ENCODE measurements around the gene TNFRSF18.

TNFRSF18 gene

DNA sequence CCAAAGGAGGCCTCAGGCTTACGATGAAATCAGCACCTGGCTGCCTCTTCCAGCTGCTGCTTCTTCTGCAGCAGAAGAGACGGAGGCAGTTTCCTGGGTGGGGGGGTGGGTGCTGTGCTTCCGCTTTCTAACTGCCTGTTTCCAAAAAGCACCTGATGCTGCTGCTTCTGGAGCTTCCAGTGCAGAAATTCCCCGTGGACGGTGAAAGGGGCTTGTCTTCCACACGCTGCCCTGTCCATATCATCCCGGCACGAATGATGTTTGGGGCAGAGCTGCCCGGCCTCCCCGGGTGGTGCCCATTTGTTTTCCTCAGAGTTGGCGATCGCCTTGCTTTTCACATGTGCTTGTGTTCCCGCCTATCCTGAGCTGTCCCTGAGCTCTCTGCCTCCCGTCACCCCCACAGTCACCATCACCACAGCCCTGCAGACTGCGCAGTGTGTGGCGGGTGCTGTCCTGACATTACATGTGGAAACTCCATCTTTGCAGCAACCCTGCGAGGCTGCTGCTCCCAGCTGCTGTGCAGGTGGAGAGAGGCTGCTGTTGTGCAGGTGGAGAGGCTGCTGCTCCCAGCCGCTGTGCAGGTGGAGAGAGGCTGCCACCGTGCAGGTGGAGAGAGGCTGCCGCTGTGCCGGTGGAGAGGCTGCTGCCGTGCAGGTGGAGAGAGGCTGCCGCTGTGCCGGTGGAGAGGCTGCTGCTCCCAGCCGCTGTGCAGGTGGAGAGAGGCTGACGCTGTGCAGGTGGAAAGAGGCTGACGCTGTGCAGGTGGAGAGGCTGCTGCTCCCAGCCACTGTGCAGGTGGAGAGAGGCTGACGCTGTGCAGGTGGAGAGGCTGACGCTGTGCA is 30.9 kb downstream of the TNFRSF18 start:
- Histone ChIP-seq H3K4me2 (ENCODE audit: low read length) (0 out of 2 replicates have a peak overlapping the region, but pooled peaks have one; percentile 24), H3K4me3 (ENCODE audit: low read length) (no peak overlapping the region), H4K20me1 (ENCODE audit: control insufficient read depth, insufficient read depth, low read depth, low read length) (no peaks in the 10 kb centered on the region), H3K27me3 (ENCODE audit: control insufficient read depth, low read length) (peaks cover 43% of the 10 kb centered on the region), H3F3A (ENCODE audit: control insufficient read depth, insufficient read depth) (no peaks in the 10 kb centered on the region), H3K9me3 (ENCODE audit: control insufficient read depth, insufficient read depth, low read length) (peaks cover 11% of the 10 kb centered on the region; the same call in 1 of the 2 replicates), H3K4me1 (ENCODE audit: control insufficient read depth, low read length) (peaks cover 39% of the 10 kb centered on the region), H3K79me2 (ENCODE audit: control insufficient read depth, low read length) (no peaks in the 10 kb centered on the region), H3K27ac (ENCODE audit: low read depth, low read length) (no peak overlapping the region), H3K36me3 (ENCODE audit: control insufficient read depth, low read length) (no peaks in the 10 kb centered on the region), H3K9me2 (replicated peaks; ENCODE audit: control insufficient read depth, low read length) (no peaks in the 10 kb centered on the region)
- TF ChIP-seq, protein P1, sequence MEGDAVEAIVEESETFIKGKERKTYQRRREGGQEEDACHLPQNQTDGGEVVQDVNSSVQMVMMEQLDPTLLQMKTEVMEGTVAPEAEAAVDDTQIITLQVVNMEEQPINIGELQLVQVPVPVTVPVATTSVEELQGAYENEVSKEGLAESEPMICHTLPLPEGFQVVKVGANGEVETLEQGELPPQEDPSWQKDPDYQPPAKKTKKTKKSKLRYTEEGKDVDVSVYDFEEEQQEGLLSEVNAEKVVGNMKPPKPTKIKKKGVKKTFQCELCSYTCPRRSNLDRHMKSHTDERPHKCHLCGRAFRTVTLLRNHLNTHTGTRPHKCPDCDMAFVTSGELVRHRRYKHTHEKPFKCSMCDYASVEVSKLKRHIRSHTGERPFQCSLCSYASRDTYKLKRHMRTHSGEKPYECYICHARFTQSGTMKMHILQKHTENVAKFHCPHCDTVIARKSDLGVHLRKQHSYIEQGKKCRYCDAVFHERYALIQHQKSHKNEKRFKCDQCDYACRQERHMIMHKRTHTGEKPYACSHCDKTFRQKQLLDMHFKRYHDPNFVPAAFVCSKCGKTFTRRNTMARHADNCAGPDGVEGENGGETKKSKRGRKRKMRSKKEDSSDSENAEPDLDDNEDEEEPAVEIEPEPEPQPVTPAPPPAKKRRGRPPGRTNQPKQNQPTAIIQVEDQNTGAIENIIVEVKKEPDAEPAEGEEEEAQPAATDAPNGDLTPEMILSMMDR (IDR thresholded peaks at IDR 0.05; ENCODE audit: low read depth, low read length, poor library complexity, severe bottlenecking), result no peak
- TF ChIP-seq EZH2phosphoT487 (IDR thresholded peaks at IDR 0.05; ENCODE audit: borderline replicate concordance, low read length), result no peak

DNA sequence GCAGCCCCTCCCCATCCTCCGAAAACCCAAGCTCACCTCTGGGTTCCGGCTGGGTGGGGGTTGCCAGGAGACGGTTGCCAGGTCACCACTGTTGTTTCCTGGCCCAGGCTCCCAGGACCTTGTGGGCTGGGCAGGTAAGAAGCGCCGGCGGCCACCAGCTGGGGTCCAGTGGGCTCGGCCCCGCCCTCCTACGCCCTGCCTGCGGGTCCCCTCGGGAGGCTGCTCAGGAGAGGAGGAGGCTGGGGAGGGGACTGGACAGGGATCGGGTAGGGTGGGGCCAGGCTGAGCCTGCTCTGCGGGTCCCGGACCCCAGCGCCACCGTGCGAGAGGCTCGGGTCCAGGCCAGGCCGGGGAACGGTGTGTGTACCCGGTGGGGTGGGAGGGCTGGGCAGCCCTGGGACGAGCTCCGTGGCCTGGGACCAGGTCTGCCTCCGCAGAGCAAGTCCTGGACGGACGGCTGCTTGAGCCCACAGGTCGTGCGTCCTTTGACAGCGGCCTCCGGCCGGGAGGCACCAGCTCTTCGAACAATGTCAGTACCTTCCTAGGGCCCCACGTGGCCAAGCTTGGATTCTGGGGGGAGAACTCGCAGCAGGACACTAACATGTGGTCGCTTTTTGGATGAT is 32.5 kb downstream of the TNFRSF18 start, which contains the start of gene TTLL10:
TSS of gene TTLL10 (plus strand) at position 88 of the 623 bp plus-strand sequence. CDS start 5,336 bp downstream, outside the sequence.
- H3K36me3 ChIP-seq (ENCODE audit: control insufficient read depth, low read length), result no peaks in the 10 kb centered on the region
- H3F3A ChIP-seq (ENCODE audit: control insufficient read depth, insufficient read depth), result no peaks in the 10 kb centered on the region
- H3K79me2 ChIP-seq (ENCODE audit: control insufficient read depth, low read length), result no peaks in the 10 kb centered on the region
- H3K27ac ChIP-seq (ENCODE audit: low read depth, low read length), result no peak within 1 kb of the TSS
- H4K20me1 ChIP-seq (ENCODE audit: control insufficient read depth, insufficient read depth, low read depth, low read length), result no peaks in the 10 kb centered on the region
- no peak within 1 kb of the TSS for H3K4me3 ChIP-seq (ENCODE audit: low read length)
- peaks cover 47% of the 10 kb centered on the region for H3K4me1 ChIP-seq (ENCODE audit: control insufficient read depth, low read length)
- H3K4me2 ChIP-seq (ENCODE audit: low read length), result no peak within 1 kb of the TSS
- TF ChIP-seq EZH2phosphoT487 (IDR thresholded peaks at IDR 0.05; ENCODE audit: borderline replicate concordance, low read length), result no peak
- TF ChIP-seq, protein P1 (IDR thresholded peaks at IDR 0.05; ENCODE audit: low read depth, low read length, poor library complexity, severe bottlenecking), result no peak
- H3K27me3 ChIP-seq (ENCODE audit: control insufficient read depth, low read length), result peaks cover 52% of the 10 kb centered on the region
- peaks cover 11% of the 10 kb centered on the region; the same call in 1 of the 2 replicates for H3K9me3 ChIP-seq (ENCODE audit: control insufficient read depth, insufficient read depth, low read length)
- no peaks in the 10 kb centered on the region for H3K9me2 ChIP-seq (replicated peaks; ENCODE audit: control insufficient read depth, low read length)

DNA sequence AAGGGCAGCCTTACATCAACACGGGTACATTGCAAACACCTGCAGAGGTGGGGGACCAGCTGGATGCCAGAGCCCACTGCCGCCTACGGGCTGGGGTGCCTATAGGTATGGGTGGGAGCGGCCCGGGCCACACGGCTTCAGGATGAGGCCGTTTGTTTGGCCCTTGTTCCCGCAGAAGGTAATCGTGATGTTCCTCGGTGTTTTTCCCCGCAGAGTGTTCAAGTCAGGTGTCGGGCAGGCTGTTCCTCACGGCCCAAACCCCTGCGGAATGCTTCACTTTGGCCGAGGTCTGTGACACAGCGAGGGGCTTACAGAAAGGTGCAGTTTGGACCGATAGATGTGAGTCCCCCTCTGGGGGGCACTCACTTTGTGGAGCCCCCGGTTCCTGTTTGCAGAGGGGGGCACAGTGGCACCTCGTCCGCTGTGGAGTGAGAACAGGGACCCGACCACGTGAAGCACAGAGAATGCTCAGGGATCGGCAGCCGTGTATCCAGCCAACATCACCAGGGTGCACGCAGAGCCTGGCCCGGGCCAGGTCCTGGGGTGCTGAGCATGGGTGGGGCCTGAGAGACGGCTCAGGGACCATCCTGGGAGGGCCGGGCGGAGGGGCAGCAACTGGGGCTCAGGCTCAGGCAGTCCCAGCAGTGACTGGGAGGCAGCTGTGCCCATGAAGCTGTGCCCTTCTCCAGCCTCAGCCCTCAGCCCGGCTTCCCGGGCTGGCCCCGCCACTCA is 33.2 kb downstream of the TNFRSF18 start:
- Histone ChIP-seq H3F3A (ENCODE audit: control insufficient read depth, insufficient read depth) (no peaks in the 10 kb centered on the region), H3K4me1 (ENCODE audit: control insufficient read depth, low read length) (peaks cover 47% of the 10 kb centered on the region), H3K9me2 (replicated peaks; ENCODE audit: control insufficient read depth, low read length) (no peaks in the 10 kb centered on the region), H3K27ac (ENCODE audit: low read depth, low read length) (no peak overlapping the region), H3K9me3 (ENCODE audit: control insufficient read depth, insufficient read depth, low read length) (peaks cover 11% of the 10 kb centered on the region; the same call in 1 of the 2 replicates), H3K27me3 (ENCODE audit: control insufficient read depth, low read length) (peaks cover 59% of the 10 kb centered on the region), H4K20me1 (ENCODE audit: control insufficient read depth, insufficient read depth, low read depth, low read length) (no peaks in the 10 kb centered on the region), H3K4me3 (ENCODE audit: low read length) (no peak overlapping the region), H3K79me2 (ENCODE audit: control insufficient read depth, low read length) (no peaks in the 10 kb centered on the region), H3K4me2 (ENCODE audit: low read length) (no peak overlapping the region), H3K36me3 (ENCODE audit: control insufficient read depth, low read length) (no peaks in the 10 kb centered on the region)
- TF ChIP-seq, protein P1 (IDR thresholded peaks at IDR 0.05; ENCODE audit: low read depth, low read length, poor library complexity, severe bottlenecking), result no peak
- no peak for TF ChIP-seq EZH2phosphoT487 (IDR thresholded peaks at IDR 0.05; ENCODE audit: borderline replicate concordance, low read length)

Data from DOHH2 (cell line).